22Rv1 (cell line): ENCODE measurements around the gene SLC35E1.

Source experiments
- H3K27ac ChIP-seq: fragments of 450-650 bp; 2 replicates; pipeline ENCODE4 v1.5.1; 2017
- CTCF ChIP-seq: fragments of 450-650 bp; IDR thresholded peaks from 2 replicates; pipeline ENCODE4 v1.5.1; 2017; ENCODE audit warnings: mild to moderate bottlenecking
- ZFX ChIP-seq: fragments of 450-650 bp; IDR thresholded peaks from 2 replicates; pipeline ENCODE4 v1.6.1; 2017; ENCODE audit warnings: antibody characterized with exemption, borderline replicate concordance

Gene SLC35E1

GRCh38 chr19:16598848-16599247, 26.6 kb upstream of the SLC35E1 start:
- H3K27ac ChIP-seq, result no peak overlapping the region
- TF ChIP-seq ZFX, result no peak
- TF ChIP-seq CTCF, result no peak

- TF ChIP-seq CTCF, result no peak
- TF ChIP-seq ZFX, result no peak
- H3K27ac ChIP-seq, result no peak overlapping the region
Measured at GRCh38 chr19:16596399-16596798, 24.2 kb upstream of the SLC35E1 start.

GRCh38 chr19:16595097-16595496, 22.9 kb upstream of the SLC35E1 start:
- TF ChIP-seq CTCF (no peak), ZFX (no peak)
- H3K27ac ChIP-seq, result no peak overlapping the region

- TF ChIP-seq ZFX (no peak), CTCF (no peak)
- H3K27ac ChIP-seq, result no peak overlapping the region
Measured at GRCh38 chr19:16594681-16595091, 22.5 kb upstream of the SLC35E1 start.

GRCh38 chr19:16594131-16594586, 21.9 kb upstream of the SLC35E1 start:
- no peak for TF ChIP-seq CTCF
- no peak for TF ChIP-seq ZFX
- no peak overlapping the region for H3K27ac ChIP-seq

GRCh38 chr19:16593181-16593580, 21.0 kb upstream of the SLC35E1 start:
- no peak overlapping the region for H3K27ac ChIP-seq
- no peak for TF ChIP-seq CTCF
- no peak for TF ChIP-seq ZFX

GRCh38 chr19:16591803-16592556, 19.8 kb upstream of the SLC35E1 start:
- H3K27ac ChIP-seq, result no peak overlapping the region
- no peak for TF ChIP-seq CTCF
- no peak for TF ChIP-seq ZFX
